GM12878 (cell line): Measurements from ENCODE around the gene YIF1A. TPM values are rescaled to one million over a fixed set of nuclear protein-coding genes. Genes with fewer than 3 reads are reported as not detected.

ENCODE experiments used
- CREB1 ChIP-seq: IDR thresholded peaks from 2 replicates; pipeline ENCODE4 v1.6.1; 2012; ENCODE audit warnings: low read depth, mild to moderate bottlenecking, inconsistent platforms
- CTCF ChIP-seq, 3 experiments: IDR thresholded peaks in 2 of 3; conservative IDR thresholded peaks in 1 of 3; 2 replicates each; pipeline ENCODE4 v1.5.1; 2011; ENCODE audit warnings: low read depth in 3 of 3, low read length in 3 of 3, mild to moderate bottlenecking in 3 of 3, control low read depth in 2 of 3, moderate library complexity in 2 of 3, inconsistent platforms in 1 of 3, mixed read lengths in 1 of 3; ENCODE audit not compliant: control insufficient read depth in 2 of 3, insufficient read depth in 1 of 3; ENCODE audit errors: extremely low read depth in 1 of 3
- FOS ChIP-seq: IDR thresholded peaks from 3 replicates; pipeline ENCODE4 v1.6.1; 2011; ENCODE audit warnings: borderline replicate concordance; ENCODE audit not compliant: insufficient read length; ENCODE audit errors: extremely low read depth
- HDAC2 ChIP-seq: fragments of 200-600 bp; sonication (generic); IDR thresholded peaks from 2 replicates; pipeline ENCODE4 v1.6.1; 2017
- IKZF2 ChIP-seq, 2 experiments: fragments of 450-650 bp; IDR thresholded peaks; 2 replicates each; pipeline ENCODE4 v1.6.1; 2017; ENCODE audit warnings: mild to moderate bottlenecking in 2 of 2, moderate library complexity in 2 of 2
- MLLT1 ChIP-seq: fragments of 450-650 bp; IDR thresholded peaks from 2 replicates; pipeline ENCODE4 v1.6.1; 2016; ENCODE audit warnings: mild to moderate bottlenecking
- MXI1 ChIP-seq: fragments of 150-350 bp; IDR thresholded peaks from 2 replicates; pipeline ENCODE4 v1.6.1; 2011; ENCODE audit warnings: low read depth, mild to moderate bottlenecking, inconsistent platforms, low read length, improper control_type of control experiment
- RB1 ChIP-seq: fragments of 450-650 bp; formaldehyde crosslinking; IDR thresholded peaks from 2 replicates; pipeline ENCODE4 v1.6.1; 2017; ENCODE audit warnings: mild to moderate bottlenecking, borderline replicate concordance
- TAF1 ChIP-seq: IDR thresholded peaks from 2 replicates; pipeline ENCODE4 v1.6.1; 2011; ENCODE audit warnings: mild to moderate bottlenecking, low read depth, low read length, borderline replicate concordance
- TBL1XR1 ChIP-seq: IDR thresholded peaks from 2 replicates; pipeline ENCODE4 v1.6.1; 2012; ENCODE audit warnings: low read depth, low read length, improper control_type of control experiment
- ZBTB11 ChIP-seq: fragments of 450-650 bp; formaldehyde crosslinking; IDR thresholded peaks from 2 replicates; pipeline ENCODE4 v1.5.0; 2022; ENCODE audit warnings: mild to moderate bottlenecking, missing genetic modification characterization
- polyA plus RNA-seq, 11 experiments: library from polyadenylated mRNA; depleted of rRNA in 4 of 11; unstranded in 6 of 11; stranded (reverse) in 5 of 11; fragments of >200 nt; fragmentation: Nextera tagmentation in 4 of 11; fragmentation: Illumina TruSeq in 1 of 11; extraction: Ambion mirVana in 4 of 11; extraction: Trizol in 1 of 11; gene quantifications; 1 replicate in 1 of 11; 2 replicates in 10 of 11; pipeline versions ENCODE4 v1.2.1 to v1.2.3, GENCODE V29; 2011 to 2016; ENCODE audit warnings: inconsistent platforms in 2 of 11, missing spikeins in 2 of 11, low read depth in 1 of 11
- total RNA-seq, 4 experiments: library from RNA; depleted of rRNA in 3 of 4; stranded (reverse); fragments of >200 nt in 3 of 4; fragmentation: Illumina TruSeq in 1 of 4; extraction: Trizol in 1 of 4; gene quantifications; 2 replicates each; pipeline versions ENCODE4 v1.2.1 to v1.2.3, GENCODE V29; 2013 to 2021
- TF ChIP-seq, protein P1 (sequence below): fragments of 450-650 bp; IDR thresholded peaks from 2 replicates; pipeline ENCODE4 v1.6.1; 2014; ENCODE audit warnings: mild to moderate bottlenecking
- TF ChIP-seq, protein P2 (sequence below): fragments of 450-650 bp; IDR thresholded peaks from 2 replicates; pipeline ENCODE4 v1.6.1; 2016; ENCODE audit warnings: mild to moderate bottlenecking, moderate library complexity, borderline replicate concordance

Gene YIF1A
- total and polyA plus RNA-seq, 10 of the 15 experiments (the other 5 are each of a cell fraction or from before 2014, with no cell fraction given): 6.6 to 128 (median 71.7) TPM

- TF ChIP-seq MLLT1: no peak; the same call in 1 of the 2 replicates
- TF ChIP-seq, protein P1, sequence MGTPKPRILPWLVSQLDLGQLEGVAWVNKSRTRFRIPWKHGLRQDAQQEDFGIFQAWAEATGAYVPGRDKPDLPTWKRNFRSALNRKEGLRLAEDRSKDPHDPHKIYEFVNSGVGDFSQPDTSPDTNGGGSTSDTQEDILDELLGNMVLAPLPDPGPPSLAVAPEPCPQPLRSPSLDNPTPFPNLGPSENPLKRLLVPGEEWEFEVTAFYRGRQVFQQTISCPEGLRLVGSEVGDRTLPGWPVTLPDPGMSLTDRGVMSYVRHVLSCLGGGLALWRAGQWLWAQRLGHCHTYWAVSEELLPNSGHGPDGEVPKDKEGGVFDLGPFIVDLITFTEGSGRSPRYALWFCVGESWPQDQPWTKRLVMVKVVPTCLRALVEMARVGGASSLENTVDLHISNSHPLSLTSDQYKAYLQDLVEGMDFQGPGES: no peak
- no peak for TF ChIP-seq CREB1
- no peak for TF ChIP-seq HDAC2
- no peak for TF ChIP-seq TAF1
- no peak for TF ChIP-seq ZBTB11 (CRISPR knock-in tag)
- TF ChIP-seq TBL1XR1: no peak
- 0 out of 2 replicates have a peak, but pooled peaks have one; percentile 46 for TF ChIP-seq RB1
- TF ChIP-seq, protein P2, sequence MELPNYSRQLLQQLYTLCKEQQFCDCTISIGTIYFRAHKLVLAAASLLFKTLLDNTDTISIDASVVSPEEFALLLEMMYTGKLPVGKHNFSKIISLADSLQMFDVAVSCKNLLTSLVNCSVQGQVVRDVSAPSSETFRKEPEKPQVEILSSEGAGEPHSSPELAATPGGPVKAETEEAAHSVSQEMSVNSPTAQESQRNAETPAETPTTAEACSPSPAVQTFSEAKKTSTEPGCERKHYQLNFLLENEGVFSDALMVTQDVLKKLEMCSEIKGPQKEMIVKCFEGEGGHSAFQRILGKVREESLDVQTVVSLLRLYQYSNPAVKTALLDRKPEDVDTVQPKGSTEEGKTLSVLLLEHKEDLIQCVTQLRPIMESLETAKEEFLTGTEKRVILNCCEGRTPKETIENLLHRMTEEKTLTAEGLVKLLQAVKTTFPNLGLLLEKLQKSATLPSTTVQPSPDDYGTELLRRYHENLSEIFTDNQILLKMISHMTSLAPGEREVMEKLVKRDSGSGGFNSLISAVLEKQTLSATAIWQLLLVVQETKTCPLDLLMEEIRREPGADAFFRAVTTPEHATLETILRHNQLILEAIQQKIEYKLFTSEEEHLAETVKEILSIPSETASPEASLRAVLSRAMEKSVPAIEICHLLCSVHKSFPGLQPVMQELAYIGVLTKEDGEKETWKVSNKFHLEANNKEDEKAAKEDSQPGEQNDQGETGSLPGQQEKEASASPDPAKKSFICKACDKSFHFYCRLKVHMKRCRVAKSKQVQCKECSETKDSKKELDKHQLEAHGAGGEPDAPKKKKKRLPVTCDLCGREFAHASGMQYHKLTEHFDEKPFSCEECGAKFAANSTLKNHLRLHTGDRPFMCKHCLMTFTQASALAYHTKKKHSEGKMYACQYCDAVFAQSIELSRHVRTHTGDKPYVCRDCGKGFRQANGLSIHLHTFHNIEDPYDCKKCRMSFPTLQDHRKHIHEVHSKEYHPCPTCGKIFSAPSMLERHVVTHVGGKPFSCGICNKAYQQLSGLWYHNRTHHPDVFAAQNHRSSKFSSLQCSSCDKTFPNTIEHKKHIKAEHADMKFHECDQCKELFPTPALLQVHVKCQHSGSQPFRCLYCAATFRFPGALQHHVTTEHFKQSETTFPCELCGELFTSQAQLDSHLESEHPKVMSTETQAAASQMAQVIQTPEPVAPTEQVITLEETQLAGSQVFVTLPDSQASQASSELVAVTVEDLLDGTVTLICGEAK: 0 out of 2 replicates have a peak, but pooled peaks have one; percentile 19
- TF ChIP-seq FOS: no peak
- peak; percentile 64 to 69 for TF ChIP-seq IKZF2 (IDR thresholded peaks at IDR 0.05)
- no peak for TF ChIP-seq MXI1
- peak in 2 of 3 experiments; percentile 14 to 25; a peak in 1 of 6 replicates for TF ChIP-seq CTCF (IDR thresholded peaks at IDR 0.05 in 2 of 3, conservative IDR thresholded peaks at IDR 0.05 in 1 of 3; ENCODE audit: control insufficient read depth in 2 of 3, extremely low read depth in 1 of 3, insufficient read depth in 1 of 3, low read depth in 3 of 3, low read length in 3 of 3)
Observed at GRCh38 chr11:66268952-66269905, 19.7 kb downstream of the YIF1A start (continued).
